Myometrial cell (primary cell): Measurements from ENCODE around the gene SCGB3A1. TPM values are rescaled to one million over a fixed set of nuclear protein-coding genes. Genes with fewer than 3 reads are reported as not detected.

Experiments
- total RNA-seq: library from RNA; depleted of rRNA; stranded (reverse); fragments of >200 nt; gene quantifications from 2 replicates; pipeline ENCODE4 v1.2.3, GENCODE V29; 2015

SCGB3A1 gene, protein sequence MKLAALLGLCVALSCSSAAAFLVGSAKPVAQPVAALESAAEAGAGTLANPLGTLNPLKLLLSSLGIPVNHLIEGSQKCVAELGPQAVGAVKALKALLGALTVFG
- total RNA-seq, result not detected in 2 replicates

DNA sequence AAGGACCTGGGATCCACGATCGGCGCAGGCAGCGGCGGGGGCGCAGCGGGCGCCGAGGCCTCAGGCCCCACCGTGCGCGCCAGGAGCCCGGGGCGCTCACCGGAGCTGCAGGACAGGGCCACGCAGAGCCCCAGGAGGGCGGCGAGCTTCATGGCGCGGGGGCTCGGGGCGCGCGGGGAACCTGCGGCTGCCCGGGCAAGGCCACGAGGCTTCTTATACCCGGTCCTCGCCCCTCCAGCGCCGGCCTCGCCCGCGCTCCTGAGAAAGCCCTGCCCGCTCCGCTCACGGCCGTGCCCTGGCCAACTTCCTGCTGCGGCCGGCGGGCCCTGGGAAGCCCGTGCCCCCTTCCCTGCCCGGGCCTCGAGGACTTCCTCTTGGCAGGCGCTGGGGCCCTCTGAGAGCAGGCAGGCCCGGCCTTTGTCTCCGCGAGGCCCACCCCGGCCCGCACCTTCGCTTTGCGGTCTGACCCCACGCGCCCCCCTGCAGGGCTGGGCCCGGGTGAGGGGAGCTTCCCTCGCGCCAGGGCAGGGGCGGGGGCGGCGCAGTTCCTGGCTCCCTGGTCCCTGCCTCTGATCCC lies at the start of gene SCGB3A1:
SCGB3A1 (minus strand) TSS at position 189 of the 577 bp plus-strand sequence; CDS start at position 152, 37 bp downstream.

Other genes starting within 250 kb of the SCGB3A1 start
- 64.9 and 101 TPM in 2 replicates for gene GFPT2, start 238.2 kb downstream of the SCGB3A1 start, total RNA-seq
- 5.8 and 6.0 TPM in 2 replicates for gene CNOT6, start 97.1 kb downstream of the SCGB3A1 start, total RNA-seq
- 0.18 TPM in 1 of 2 replicates, not detected in the other for gene FLT4, start 58.1 kb upstream of the SCGB3A1 start, total RNA-seq
- gene OR2Y1, start 148.6 kb upstream of the SCGB3A1 start, total RNA-seq, result not detected in 2 replicates
- 153 and 161 TPM in 2 replicates for gene MGAT1, start 211.3 kb upstream of the SCGB3A1 start, total RNA-seq